HG03139 (cell line): Measurements from ENCODE around the gene RTL3.
"Not testable (repeated sequence)": the region's sequence is repeated elsewhere in the genome, so short reads cannot be mapped to it uniquely, and the experiment has no call there.

ENCODE experiments used
- ATAC-seq: cut with Tn5 transposase; IDR thresholded peaks from one replicate; pipeline ENCODE4 v1.9.1; 2021; ENCODE audit not compliant: unreplicated experiment

Gene RTL3, protein sequence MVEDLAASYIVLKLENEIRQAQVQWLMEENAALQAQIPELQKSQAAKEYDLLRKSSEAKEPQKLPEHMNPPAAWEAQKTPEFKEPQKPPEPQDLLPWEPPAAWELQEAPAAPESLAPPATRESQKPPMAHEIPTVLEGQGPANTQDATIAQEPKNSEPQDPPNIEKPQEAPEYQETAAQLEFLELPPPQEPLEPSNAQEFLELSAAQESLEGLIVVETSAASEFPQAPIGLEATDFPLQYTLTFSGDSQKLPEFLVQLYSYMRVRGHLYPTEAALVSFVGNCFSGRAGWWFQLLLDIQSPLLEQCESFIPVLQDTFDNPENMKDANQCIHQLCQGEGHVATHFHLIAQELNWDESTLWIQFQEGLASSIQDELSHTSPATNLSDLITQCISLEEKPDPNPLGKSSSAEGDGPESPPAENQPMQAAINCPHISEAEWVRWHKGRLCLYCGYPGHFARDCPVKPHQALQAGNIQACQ

DNA sequence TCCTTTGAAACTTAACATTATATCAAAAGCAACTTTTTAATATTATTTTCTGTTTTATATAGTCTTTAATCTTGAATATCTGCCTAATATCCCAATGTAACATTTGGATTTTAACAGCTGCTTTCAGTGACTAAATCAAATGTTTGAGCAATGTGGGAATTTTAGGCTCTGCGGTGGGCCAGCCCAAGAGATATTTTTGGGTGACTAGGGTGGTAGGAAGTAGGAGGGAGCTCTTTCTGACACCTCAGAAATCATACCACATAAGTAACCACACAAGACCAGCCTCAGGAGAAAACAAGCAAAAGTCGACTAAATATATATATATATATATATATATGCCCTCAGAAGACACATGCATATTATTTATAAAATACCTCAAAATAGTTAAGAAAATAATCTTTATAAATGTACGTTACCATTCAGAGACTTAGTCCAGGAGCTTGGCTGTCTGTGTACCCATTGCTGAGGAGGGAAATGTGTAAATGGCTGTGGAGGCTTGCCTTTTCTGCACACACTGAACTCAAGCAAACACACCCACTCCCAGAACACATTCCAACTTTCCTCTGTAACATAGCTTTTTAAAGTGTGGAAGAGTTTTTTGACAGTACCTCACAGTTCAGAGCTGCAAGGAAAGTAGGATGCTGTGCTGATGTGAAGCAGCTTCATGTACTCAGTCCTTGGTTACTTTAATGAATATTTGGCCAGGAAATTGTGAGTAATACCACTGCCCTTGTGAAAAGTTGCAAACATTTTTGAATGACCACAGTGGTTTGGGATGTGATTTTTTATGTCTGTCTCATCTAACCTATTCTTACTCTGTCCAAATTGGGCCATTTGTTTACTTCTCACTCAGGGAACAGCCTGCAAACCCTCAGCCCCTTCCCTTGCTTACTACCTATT lies at the start of gene RTL3:
Gene RTL3 (minus strand): TSS at position 484 of the 900 bp plus-strand sequence. CDS start 908 bp downstream, outside the sequence.
- ATAC-seq = no peak

DNA sequence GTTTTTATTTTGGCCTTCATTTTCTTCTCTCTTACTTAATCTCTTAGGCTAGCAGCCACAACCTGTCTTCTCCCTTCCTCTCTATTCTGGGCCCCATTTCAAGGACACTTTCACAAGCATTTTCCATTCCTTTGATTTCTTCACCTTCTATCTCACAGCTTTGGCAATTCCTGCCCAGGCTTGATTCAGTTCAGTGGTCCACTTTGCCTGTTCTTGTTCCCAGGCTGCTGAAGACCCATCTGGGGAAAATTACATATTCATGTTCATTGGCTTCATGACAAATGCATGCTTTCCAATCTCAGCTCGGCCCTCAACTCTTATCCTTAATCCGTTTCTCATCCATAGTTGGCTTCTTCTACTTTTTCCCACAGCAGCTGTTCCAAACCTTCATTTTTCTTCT lies 49.7 kb upstream of the RTL3 start:
- ATAC-seq = no peak

DNA sequence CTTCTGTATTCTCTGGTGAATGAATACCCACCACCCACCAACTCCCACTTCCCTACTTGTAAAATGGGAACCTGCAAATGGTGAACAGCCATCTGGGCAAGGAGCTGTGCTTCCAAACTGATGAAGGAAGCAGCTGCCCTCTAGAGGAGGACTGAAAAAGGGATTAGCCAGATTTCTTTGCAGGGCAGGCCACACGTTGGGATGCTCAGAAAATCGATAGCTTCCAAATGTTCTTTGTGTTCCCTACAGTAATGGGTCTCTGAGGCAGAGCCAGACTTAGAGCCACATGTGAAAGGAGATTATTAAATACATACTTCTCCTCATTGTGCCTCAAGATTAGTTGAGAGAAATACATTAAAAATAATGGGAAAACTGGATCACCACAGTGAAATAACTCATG lies 49.1 kb upstream of the RTL3 start:
- ATAC-seq = no peak

DNA sequence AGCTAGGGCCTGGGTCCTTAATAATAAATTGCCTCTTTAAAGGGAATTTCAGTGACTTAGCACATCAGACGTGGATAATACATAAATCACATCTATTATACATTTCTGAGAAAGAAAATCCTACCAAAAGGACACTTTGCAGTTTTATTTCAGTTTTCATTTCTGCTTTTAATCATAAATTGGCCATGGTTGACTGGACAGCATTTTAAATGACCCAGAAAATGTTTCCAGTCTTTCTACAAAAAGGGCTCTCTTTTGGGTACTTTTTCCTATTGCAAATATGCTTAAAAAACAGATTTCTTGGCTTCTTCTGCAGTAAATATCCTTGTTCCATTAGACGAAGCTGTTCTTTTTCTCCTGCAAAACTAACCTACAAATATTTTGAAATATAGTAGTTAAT lies 46.9 kb upstream of the RTL3 start:
- no peak for ATAC-seq

DNA sequence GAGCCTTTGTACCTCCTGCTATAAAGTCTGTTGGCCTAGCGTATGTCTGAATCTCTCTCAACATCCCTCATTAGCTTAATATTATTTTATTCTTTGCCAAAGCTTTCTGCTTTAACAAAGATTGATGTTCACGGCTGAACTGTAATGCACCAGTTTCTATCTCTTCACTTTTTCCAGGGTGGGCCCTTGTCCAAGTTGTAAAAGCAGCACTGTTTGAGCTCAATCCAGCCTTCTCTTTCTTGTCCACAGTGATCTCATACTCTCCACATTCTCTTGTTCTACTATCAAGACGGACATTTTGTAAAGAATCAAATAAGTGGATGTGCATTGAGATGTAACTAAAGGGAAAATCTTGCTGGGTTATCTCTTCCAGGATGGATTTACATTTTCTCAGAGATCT lies 34.4 kb upstream of the RTL3 start:
- ATAC-seq = no peak

DNA sequence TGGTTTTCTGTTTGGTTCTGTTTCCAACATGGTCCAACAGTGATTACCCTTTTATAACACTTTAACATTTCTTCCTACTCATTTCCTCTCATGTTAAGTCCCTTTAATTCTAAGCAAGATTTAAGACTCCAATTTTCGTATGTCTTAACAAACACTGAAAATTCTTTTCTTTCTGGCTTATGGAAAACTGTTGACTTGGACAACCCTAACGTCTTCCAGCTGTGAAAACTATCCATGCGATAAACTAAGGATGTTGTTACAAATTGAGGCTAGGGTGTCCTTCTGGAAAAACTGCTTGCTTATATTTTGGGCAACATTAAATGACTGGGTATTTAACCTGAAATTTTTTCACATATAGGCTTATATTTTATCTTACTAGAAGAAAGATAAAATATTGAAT lies 33.9 kb upstream of the RTL3 start:
- no peak for ATAC-seq

DNA sequence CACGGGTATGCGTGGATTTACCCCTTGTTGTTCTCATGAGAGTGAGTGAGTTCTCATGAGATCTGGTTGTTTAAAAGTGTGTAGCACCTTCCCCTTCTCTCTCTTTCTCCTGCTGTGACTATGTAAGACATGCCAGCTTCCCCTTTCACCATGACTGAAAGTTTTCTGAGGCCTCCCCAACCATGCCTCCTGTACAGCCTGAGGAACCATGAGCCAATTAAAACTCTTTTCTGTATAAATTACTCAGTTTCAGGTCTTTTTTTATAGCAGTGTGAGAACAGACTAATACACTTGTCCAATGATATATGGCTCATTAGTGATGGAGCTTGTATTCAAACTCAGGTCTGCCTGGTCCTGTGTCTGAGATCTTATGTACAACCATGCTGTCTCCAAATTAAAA lies 28.5 kb upstream of the RTL3 start:
- ATAC-seq = peak; percentile 85

DNA sequence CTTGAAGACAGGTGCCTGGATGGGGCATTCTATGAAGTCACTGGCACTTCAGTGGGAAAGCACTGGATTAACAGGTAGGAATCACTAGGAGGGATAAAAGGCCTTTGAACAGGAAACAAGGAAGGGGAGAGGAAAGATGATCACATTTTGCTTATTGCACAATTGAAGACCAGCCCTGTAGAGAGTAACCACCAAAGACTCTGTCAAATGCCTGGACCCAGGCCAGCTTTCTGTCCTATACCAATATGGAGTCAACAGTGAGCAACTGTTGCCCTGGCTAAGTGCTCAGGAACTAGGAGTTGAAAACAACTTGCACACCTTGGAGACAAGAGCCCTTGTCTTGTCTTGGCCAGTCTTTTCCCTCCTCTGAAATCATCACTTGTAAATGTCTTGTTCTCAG lies 14.1 kb upstream of the RTL3 start:
- no peak for ATAC-seq

DNA sequence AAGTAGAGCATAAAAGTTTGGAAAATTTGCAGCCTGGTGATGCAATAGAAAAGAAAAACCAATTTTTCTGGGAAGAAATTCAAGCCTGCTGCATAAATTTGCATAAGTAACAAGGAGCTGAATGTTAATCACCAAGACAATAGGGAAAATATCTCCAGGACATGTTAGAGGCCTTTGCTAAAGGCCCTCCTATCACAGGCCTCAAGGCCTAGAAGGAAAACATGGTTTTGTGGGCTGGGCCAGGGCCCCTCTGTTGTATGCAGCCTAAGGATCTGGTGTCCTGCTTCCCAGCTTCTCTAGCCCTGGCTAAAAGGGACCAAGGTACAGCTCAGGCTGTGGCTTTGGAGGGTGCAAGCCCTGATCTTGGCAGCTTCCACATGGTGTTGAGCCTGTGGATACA lies 6.2 kb upstream of the RTL3 start:
- ATAC-seq = no peak

DNA sequence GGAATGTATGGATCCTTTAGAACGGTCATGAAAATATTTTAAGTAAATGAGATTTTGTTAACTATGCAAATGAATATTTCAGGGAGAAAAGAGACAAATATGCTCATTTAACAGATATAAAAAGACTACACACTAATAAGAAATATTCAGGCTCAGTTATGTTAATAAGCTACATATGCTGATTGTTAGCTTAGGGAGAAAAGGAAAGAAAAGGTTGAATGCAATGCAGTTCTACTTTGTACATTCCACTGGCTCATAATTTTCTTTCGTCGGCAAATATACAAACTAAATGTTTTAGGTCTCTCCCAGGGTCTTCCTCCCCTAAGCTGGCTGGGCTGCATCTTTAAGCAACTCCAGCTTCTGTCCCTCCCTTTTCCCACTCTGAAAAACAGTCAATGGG lies 2.7 kb upstream of the RTL3 start:
- no peak for ATAC-seq

DNA sequence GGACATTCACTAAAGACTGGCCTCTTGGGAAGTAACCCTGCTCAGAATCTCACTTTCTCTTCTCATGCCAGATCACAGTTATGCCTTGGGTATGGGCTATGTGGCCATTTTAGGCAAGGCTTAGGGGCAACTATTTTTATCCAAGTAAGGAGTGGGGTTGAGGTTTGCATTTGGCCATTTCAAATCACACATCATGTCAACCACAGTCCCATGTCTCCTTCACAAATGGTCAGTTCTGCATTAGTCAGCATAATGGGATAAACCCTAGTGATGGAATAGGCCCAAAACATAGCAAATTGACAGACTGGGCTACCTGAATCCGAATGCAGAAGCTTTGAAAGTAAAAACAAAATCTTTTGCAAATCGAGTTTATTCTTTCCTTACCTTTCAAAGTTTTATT lies 827 bp upstream of the RTL3 start:
- no peak for ATAC-seq

DNA sequence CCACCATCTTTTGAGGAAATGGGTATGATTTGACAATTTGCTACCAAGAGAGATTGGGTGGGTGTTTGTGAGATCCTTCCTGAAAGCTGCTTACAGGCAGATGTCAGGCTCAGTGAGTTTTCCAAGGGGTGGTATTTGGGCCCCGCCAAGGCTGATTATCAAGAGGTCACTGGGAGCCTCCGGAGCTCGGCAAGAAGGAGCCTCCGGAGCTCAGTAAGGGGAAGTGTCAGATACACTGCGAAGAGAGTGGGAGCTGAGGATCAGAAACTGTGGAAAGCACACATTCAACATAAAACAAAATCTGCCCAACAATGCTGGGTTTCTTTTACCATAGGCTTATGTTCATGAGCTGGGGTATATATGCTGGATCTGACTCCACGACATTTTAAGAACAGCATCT lies 714 bp downstream of the RTL3 start:
- no peak for ATAC-seq

DNA sequence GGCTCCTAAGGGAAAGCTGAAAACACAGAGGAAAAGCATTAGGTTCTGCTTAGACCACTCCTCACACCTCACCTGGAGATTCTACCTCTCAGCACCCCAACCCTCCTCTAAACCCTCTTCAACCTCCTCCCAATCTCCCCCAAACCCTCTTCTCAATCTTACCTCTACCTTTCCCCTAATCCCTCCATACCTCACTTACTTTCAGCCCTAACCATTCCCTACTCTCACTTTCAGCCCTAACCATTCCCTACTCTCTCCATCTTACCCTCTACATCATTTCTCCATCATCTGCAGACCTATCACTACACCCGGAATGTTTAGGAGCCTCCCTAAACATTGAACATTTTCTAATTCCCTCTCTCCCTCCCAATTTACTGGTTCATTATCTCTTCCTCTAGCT lies 3.5 kb downstream of the RTL3 start:
- ATAC-seq = no peak

DNA sequence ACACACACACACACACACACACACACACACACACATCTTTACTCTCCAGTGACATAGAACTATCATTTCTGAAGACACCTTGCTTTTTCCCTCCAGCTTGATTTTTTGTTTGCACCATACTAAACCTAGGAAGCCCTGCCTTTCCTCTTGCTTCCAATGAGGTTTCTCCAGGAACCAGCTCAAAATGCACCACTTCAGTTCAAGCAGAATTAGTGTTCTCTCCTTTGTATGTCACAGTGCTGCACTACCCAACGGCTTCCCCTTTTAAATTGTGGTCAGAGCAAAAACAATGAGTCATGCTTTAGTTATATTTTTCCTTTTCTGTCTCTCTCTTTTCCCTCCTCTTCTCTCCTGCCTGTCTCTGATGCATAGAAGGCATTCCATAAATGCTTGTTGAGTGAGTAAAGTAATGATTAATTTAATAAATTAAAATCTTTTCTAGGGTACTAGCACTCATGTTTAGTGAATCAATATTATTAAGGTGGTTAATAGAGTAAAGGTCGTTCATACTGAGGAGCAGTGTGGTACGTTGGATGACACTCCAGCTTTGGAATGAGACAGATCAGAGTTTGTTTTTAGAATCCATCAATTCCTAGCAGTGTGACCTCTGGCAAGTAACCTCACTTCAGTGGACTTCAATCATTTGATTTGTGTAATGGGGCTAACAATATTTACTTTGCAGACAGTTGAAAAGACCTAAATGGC lies 5.9 kb downstream of the RTL3 start:
- no peak for ATAC-seq

DNA sequence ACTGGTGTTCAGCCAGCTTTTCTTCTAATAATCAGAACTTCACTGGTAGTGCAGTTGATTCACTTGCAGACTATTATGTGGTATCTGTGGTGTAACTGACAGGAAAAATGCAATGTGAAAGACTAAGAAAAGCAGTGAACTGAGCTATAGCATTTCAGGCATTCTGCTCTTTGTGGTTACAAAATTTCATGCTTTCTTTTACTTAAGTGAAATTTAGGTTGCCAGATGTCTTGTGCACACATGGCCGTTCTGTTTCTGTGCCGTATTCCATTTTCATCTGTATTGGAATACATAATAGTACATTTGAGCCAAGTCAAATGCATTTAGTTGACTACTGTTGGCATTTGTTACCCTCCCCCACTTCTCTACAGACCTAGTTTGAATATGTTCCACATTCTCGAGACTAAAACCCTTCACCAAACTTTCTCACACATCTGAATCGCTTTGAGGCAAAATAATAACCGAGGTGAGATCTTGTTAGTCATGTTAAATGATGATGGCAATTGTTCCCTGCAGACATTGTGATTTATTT lies 8.2 kb downstream of the RTL3 start:
- peak; percentile 76 for ATAC-seq

DNA sequence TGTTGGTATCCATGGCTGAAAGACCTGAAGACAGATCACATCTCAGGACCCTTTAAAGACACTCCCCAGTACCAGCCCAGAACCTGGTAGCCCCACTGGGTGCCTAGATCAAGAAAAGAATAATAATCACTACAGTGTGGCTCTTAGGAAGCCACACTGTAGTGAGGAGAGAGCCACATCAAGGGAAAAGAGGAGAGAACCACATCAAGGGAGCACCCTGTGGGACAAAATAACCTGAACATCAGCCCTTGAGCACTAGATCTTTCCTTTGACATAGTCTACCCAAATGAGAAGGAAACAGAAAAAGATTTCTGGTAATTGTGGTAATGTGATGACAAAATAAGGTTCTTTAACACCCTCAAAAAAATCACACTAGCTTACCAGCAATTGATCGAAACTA lies 15.3 kb downstream of the RTL3 start:
- ATAC-seq = no peak

DNA sequence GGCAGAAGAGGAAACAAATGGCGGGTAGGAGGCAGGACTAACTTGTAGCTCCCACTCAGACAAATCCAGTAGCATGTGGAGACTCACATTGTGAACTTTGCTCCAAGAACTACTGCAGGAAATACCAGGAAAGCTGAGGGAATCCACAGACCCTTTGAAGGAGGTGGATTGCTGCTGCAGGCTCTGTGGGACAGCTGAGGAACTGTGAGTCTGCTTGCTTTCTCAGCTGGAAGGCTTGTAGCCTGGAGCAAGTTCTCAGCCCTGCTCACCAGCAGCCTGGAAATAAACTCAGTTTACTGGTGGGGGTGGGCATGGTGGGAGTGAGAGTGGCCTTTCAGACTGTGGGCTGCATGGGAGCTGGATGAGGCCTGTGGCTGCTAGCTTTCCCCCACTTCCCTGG lies 16.0 kb downstream of the RTL3 start:
- ATAC-seq = no peak

DNA sequence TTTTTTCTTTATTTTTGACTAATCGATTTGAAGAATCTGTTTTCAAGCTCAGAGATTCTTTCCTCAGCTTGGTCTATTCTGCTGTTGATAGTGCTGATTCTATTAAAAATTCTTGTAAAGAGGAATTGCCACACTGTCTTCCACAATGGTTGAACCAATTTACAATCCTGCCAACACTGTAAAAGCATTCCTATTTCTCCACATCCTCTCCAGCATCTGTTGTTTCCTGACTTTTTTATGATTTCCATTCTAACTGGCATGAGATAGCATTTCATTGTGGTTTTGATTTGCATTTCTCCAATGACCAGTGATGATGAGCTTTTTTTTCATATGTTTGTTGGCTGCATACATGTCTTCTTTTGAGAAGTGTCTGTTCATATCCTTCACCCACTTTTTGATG lies 23.0 kb downstream of the RTL3 start:
- not testable (repeated sequence) for ATAC-seq

DNA sequence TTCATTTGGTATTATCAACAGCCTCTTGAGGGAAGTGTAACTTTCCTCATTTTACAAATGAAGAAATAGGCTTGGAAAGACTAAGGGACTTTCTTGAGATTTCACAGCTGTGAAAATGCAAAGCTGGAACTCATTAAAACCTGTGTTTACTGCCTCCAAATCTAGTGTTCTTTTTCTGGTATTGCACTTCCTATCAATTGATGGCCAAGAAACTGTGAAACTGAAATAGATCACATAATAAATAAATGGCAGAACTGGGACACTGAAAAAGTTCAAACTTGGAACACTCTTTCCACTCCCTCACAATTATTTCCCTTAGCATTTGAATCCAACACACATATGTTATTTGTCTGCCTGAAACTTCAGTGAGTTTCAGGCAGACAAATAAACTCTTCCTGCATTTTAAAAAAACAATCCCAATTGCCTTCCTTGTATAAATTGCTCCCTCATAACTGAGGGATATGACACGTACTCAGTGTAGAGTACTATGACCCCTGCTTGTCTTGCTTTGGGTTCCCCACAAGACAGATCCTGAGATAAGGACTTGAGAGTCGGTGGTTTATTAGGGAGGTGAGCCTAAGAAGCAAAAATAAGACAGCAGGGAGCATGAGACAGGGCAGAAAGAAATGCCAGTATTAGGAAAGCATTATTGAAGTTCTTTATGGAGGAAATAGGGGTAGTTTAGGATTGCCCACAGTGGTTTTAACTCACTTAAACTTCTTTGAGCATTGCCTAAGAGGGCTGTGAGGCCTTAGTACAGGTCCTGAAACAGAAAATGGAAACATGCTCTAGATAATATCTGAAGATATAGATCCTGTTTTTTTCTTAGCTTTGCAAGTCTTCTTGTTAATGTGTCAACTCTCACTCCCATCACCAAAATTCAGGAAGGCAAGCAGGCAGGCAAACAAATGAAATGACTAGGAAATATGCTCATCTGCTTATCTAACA lies 33.9 kb downstream of the RTL3 start:
- ATAC-seq = no peak

DNA sequence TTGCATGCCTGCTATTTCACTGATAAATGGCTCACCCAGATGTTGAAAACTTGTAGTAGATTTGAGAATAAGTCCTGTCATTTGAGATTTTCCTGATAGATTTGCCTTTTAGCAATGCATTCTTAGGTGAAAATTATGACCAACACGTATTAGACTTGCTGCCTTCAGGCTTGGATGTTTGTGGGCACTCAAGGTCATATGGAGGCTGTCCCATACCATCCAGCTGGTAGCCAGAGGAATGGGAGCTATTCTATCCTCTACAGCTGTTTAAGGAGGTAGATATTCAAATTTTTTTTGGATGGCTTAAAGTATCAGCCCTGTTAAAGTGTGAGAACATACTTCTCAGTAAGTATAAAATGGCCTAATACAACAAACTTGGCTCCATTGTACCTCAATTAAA lies 34.7 kb downstream of the RTL3 start:
- ATAC-seq = no peak
